GM21737 (cell line): Measurements from ENCODE around the gene ANP32A.
"Not testable (repeated sequence)": the region's sequence is repeated elsewhere in the genome, so short reads cannot be mapped to it uniquely, and the experiment has no call there.

Source experiments
- ATAC-seq: cut with Tn5 transposase; IDR thresholded peaks from one replicate; pipeline ENCODE4 v1.9.1; 2021; ENCODE audit warnings: mild to moderate bottlenecking, moderate library complexity; ENCODE audit not compliant: unreplicated experiment

Gene ANP32A

GRCh38 chr15:68820295-68821189 lies at the start of gene ANP32A:
ANP32A (minus strand) TSS chr15:68820895; CDS start chr15:68820751, 144 bp downstream.
- peak; percentile 45 for ATAC-seq

GRCh38 chr15:68868296-68868695 lies 47.6 kb upstream of the ANP32A start:
- no peak for ATAC-seq

GRCh38 chr15:68862415-68862814 lies 41.7 kb upstream of the ANP32A start:
- ATAC-seq = no peak

GRCh38 chr15:68858666-68859065 lies 38.0 kb upstream of the ANP32A start:
- not testable (repeated sequence) for ATAC-seq

GRCh38 chr15:68857443-68857842 lies 36.7 kb upstream of the ANP32A start:
- ATAC-seq = not testable (repeated sequence)

- no peak for ATAC-seq
These were observed 31.8 kb upstream of the ANP32A start for GRCh38 chr15:68852461-68852860.

- no peak for ATAC-seq
These were observed 31.3 kb upstream of the ANP32A start for GRCh38 chr15:68851971-68852370.

GRCh38 chr15:68849497-68849896 lies 28.8 kb upstream of the ANP32A start:
- ATAC-seq = no peak

GRCh38 chr15:68846851-68847439 lies 26.2 kb upstream of the ANP32A start:
- ATAC-seq = no peak

- ATAC-seq = no peak
These were observed 24.3 kb upstream of the ANP32A start for GRCh38 chr15:68844856-68845550.

- no peak for ATAC-seq
These were observed 23.0 kb upstream of the ANP32A start for GRCh38 chr15:68843425-68844311.

- ATAC-seq = no peak
These were observed 22.3 kb upstream of the ANP32A start for GRCh38 chr15:68842958-68843357.

- no peak for ATAC-seq
These were observed 13.7 kb upstream of the ANP32A start for GRCh38 chr15:68834346-68834745.

- no peak for ATAC-seq
These were observed 13.1 kb upstream of the ANP32A start for GRCh38 chr15:68833700-68834331.

GRCh38 chr15:68830141-68830785 lies 9.6 kb upstream of the ANP32A start:
- ATAC-seq = no peak

- ATAC-seq = no peak
These were observed 8.4 kb upstream of the ANP32A start for GRCh38 chr15:68829068-68829467.

- no peak for ATAC-seq
These were observed 2.9 kb upstream of the ANP32A start for GRCh38 chr15:68823561-68823960.

- no peak for ATAC-seq
These were observed 2.1 kb upstream of the ANP32A start for GRCh38 chr15:68822818-68823217.

- no peak for ATAC-seq
These were observed 1.2 kb upstream of the ANP32A start for GRCh38 chr15:68821841-68822381.
